Smooth muscle cell (in vitro differentiated cells): ENCODE measurements around the gene UBE2F. TPM values are rescaled to one million over a fixed set of nuclear protein-coding genes. Genes with fewer than 3 reads are reported as not detected.

Source experiments
- DNase-seq: peaks from one replicate; lab custom pipeline; 2025; ENCODE audit not compliant: unreplicated experiment; lab: John Stamatoyannopoulos, UW
- H2AFZ ChIP-seq: fragments of 200-600 bp; sonication (generic); 2 replicates; pipeline ENCODE4 v1.6.0; 2016; ENCODE audit warnings: antibody characterized with exemption, low read depth, mild to moderate bottlenecking
- H3F3A ChIP-seq: fragments of 200-600 bp; sonication (generic); 2 replicates; pipeline ENCODE4 v1.6.0; 2017; ENCODE audit warnings: antibody characterized with exemption, low read depth
- H3K27ac ChIP-seq: fragments of 200-600 bp; sonication (generic); 2 replicates; pipeline ENCODE4 v1.5.1; 2016; ENCODE audit warnings: low read depth, mild to moderate bottlenecking
- H3K27me3 ChIP-seq: fragments of 200-600 bp; sonication (generic); 2 replicates; pipeline ENCODE4 v1.6.1; 2016; ENCODE audit warnings: low read depth, mild to moderate bottlenecking
- H3K36me3 ChIP-seq: fragments of 200-600 bp; sonication (generic); 2 replicates; pipeline ENCODE4 v1.5.1; 2016; ENCODE audit warnings: low read depth
- H3K4me1 ChIP-seq: fragments of 200-600 bp; sonication (generic); 2 replicates; pipeline ENCODE4 v1.5.1; 2016; ENCODE audit warnings: low read depth
- H3K4me2 ChIP-seq: fragments of 200-600 bp; sonication (generic); 2 replicates; pipeline ENCODE4 v1.6.0; 2016; ENCODE audit warnings: mild to moderate bottlenecking
- H3K4me3 ChIP-seq: fragments of 200-600 bp; sonication (generic); 2 replicates; pipeline ENCODE4 v1.5.1; 2016; ENCODE audit warnings: mild to moderate bottlenecking
- H3K79me2 ChIP-seq: fragments of 200-600 bp; sonication (generic); 2 replicates; pipeline ENCODE4 v1.6.0; 2016; ENCODE audit warnings: low read depth, mild to moderate bottlenecking
- H3K9ac ChIP-seq: fragments of 200-600 bp; sonication (generic); 2 replicates; pipeline ENCODE4 v1.6.0; 2016; ENCODE audit warnings: low read depth
- H3K9me3 ChIP-seq: fragments of 200-600 bp; sonication (generic); replicated peaks from 2 replicates; pipeline ENCODE4 v1.5.1; 2016; ENCODE audit warnings: low read depth
- H4K20me1 ChIP-seq: fragments of 200-600 bp; sonication (generic); 2 replicates; pipeline ENCODE4 v1.6.0; 2016; ENCODE audit warnings: low read depth
- WGBS: methylation state at CpG from one replicate; pipeline ENCODE4 v1.1.7; 2016; ENCODE audit warnings: low lambda C conversion rate; 5-methylcytosine and 5-hydroxymethylcytosine counted together
- polyA plus RNA-seq: library from polyadenylated mRNA; unstranded; fragments of >200 nt; fragmentation: Nextera tagmentation; extraction: Ambion mirVana; gene quantifications from 2 replicates; pipeline ENCODE4 v1.2.1, GENCODE V29; 2016
- total RNA-seq: library from RNA; depleted of rRNA; stranded (reverse); fragments of >200 nt; gene quantifications from 2 replicates; pipeline ENCODE4 v1.2.3, GENCODE V29; 2014
- TF ChIP-seq, protein P1 (sequence below): fragments of 200-600 bp; sonication (generic); IDR thresholded peaks from 2 replicates; pipeline ENCODE4 v1.5.1; 2017; ENCODE audit warnings: borderline replicate concordance, mild to moderate bottlenecking, antibody characterized with exemption; ENCODE audit not compliant: insufficient read depth, poor library complexity, severe bottlenecking

Gene UBE2F
- total and polyA plus RNA-seq, 2 experiments from 2014 or later, result 52.5 to 94.8 TPM

DNA sequence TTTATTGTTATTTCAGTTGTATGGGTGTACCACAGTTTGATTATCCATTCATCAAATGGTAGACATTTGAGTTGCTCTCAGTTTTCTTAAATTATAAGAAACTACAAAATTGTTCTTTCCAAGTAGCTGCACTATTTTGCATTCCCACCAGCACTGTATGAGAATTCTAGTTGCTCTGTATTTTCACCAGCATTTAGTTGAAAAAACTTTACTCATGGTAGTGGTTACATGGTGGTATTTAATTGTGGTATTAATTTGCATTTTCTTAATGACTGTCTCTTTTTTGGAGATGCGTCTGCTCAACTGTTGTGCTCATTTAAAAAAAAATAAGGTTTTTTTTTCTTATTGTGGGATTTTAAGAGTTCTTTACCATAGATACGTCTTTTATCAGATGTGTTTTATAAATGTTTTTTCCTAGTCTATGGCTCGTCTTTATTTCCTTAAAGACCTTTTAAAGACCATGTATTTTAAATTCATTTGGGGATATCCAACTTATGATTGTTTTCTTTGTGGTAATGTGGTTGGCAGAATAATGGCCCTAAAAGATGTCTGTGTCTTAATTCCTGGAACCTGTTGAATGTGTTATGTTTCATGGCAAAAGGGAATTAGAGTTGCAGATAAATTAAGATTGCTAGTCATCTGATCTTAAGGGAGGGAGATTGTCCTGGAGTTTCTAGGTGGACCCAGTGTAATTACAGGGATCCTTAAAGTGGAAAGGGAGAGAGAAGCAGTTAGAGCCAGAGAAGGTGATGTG, 37.4 kb downstream of the UBE2F start:
- DNase-seq, result no peak
- no peak overlapping the region for H3K9ac ChIP-seq
- 91% methylated on average over 3 of the region's 3 CpGs for WGBS
- H3F3A ChIP-seq, result no peaks in the 10 kb centered on the region
- peaks cover 81% of the 10 kb centered on the region for H4K20me1 ChIP-seq
- no peaks in the 10 kb centered on the region for H3K27me3 ChIP-seq
- TF ChIP-seq, protein P1, sequence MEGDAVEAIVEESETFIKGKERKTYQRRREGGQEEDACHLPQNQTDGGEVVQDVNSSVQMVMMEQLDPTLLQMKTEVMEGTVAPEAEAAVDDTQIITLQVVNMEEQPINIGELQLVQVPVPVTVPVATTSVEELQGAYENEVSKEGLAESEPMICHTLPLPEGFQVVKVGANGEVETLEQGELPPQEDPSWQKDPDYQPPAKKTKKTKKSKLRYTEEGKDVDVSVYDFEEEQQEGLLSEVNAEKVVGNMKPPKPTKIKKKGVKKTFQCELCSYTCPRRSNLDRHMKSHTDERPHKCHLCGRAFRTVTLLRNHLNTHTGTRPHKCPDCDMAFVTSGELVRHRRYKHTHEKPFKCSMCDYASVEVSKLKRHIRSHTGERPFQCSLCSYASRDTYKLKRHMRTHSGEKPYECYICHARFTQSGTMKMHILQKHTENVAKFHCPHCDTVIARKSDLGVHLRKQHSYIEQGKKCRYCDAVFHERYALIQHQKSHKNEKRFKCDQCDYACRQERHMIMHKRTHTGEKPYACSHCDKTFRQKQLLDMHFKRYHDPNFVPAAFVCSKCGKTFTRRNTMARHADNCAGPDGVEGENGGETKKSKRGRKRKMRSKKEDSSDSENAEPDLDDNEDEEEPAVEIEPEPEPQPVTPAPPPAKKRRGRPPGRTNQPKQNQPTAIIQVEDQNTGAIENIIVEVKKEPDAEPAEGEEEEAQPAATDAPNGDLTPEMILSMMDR, result no peak
- H3K4me2 ChIP-seq, result no peak overlapping the region
- peaks cover 7% of the 10 kb centered on the region for H3K36me3 ChIP-seq
- H3K9me3 ChIP-seq, result no peaks in the 10 kb centered on the region
- no peak overlapping the region for H3K27ac ChIP-seq
- H3K4me3 ChIP-seq, result no peak overlapping the region
- no peaks in the 10 kb centered on the region for H3K4me1 ChIP-seq
- peaks cover 9% of the 10 kb centered on the region for H3K79me2 ChIP-seq
- H2AFZ ChIP-seq, result no peak overlapping the region

DNA sequence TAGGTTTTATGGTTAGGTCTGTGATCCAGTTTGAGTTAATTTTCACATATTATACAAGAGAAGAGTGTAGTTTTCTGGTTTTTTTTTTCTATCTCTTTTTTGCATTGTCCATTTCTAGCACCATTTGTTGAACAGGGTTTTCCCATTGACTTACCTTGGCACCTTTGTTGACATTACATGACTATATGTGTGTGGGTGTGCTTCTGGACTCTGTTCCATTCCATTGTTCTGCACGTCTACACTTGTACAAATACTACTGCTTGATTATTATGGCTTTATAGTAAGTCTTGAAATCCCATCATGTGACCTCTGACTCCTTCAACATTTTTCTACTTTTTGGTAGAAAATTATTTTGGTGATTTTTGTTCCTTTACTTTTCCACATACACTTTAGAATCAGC, 38.7 kb downstream of the UBE2F start:
- Histone ChIP-seq H3K4me1 (no peaks in the 10 kb centered on the region), H4K20me1 (peaks cover 86% of the 10 kb centered on the region), H3K27me3 (no peaks in the 10 kb centered on the region), H3K27ac (no peak overlapping the region), H3K4me3 (no peak overlapping the region), H2AFZ (no peak overlapping the region), H3K9me3 (no peaks in the 10 kb centered on the region), H3K36me3 (no peaks in the 10 kb centered on the region), H3F3A (no peaks in the 10 kb centered on the region), H3K79me2 (peaks cover 9% of the 10 kb centered on the region), H3K9ac (no peak overlapping the region), H3K4me2 (no peak overlapping the region)
- TF ChIP-seq, protein P1, result no peak
- WGBS, result 92% methylated on average over 1 of the region's 1 CpG
- no peak for DNase-seq

DNA sequence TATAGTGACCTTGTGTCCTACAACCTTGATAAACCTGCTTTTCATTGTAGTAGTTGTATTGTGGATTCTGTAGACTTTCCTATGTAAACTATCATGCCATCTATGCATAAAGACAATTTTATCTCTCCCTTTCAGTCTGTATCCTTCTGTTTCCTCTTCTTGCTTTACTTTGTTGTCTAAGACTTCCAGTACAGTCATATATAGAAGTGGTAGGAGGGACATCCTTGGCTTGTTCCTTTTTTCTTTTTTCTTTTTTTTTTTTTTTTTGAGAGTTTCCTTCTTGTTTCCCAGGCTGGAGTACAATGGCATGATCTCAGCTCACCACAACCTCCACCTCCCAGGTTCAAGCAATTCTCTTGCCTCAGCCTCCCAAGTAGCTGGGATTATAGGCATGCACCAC, 39.7 kb downstream of the UBE2F start:
- H3K4me3 ChIP-seq, result no peak overlapping the region
- no peak overlapping the region for H3K27ac ChIP-seq
- no peak overlapping the region for H3K4me2 ChIP-seq
- no peak overlapping the region for H3K9ac ChIP-seq
- no peaks in the 10 kb centered on the region for H3K4me1 ChIP-seq
- peaks cover 9% of the 10 kb centered on the region for H3K79me2 ChIP-seq
- peaks cover 90% of the 10 kb centered on the region for H4K20me1 ChIP-seq
- no peaks in the 10 kb centered on the region for H3K36me3 ChIP-seq
- H3K9me3 ChIP-seq, result no peaks in the 10 kb centered on the region
- no peaks in the 10 kb centered on the region for H3F3A ChIP-seq
- DNase-seq, result no peak
- TF ChIP-seq, protein P1, result no peak
- H3K27me3 ChIP-seq, result no peaks in the 10 kb centered on the region
- no peak overlapping the region for H2AFZ ChIP-seq

DNA sequence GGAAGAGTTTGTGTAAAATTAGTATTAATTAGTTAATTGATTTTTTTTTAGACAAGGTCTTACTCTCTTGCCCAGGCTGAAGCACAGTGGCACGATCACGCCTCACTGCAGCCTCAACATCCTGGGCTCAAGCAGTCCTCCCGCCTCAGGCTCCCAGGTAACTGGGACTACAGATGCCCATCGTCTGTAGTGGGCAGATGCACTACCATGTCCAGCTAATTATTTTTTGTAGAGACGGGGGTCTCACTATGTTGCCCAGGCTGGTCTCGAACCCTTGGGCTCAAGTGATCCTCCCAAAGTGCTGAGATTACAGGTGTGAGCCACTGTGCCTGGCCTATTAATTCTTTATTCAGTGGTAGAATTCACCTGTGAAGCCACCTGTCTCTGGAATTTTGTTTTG, 41.1 kb downstream of the UBE2F start:
- H3K36me3 ChIP-seq, result no peaks in the 10 kb centered on the region
- H3K9ac ChIP-seq, result no peak overlapping the region
- no peak overlapping the region for H2AFZ ChIP-seq
- H3F3A ChIP-seq, result no peaks in the 10 kb centered on the region
- H3K79me2 ChIP-seq, result peaks cover 7% of the 10 kb centered on the region
- H3K4me2 ChIP-seq, result no peak overlapping the region
- 82% methylated on average over 6 of the region's 6 CpGs for WGBS
- H4K20me1 ChIP-seq, result peaks cover 99% of the 10 kb centered on the region
- DNase-seq, result no peak
- no peak overlapping the region for H3K4me3 ChIP-seq
- H3K27me3 ChIP-seq, result no peaks in the 10 kb centered on the region
- TF ChIP-seq, protein P1, result no peak
- H3K9me3 ChIP-seq, result no peaks in the 10 kb centered on the region
- H3K27ac ChIP-seq, result no peak overlapping the region
- H3K4me1 ChIP-seq, result no peaks in the 10 kb centered on the region
